ENCODE measurements around the gene PI4K2B.

DNA sequence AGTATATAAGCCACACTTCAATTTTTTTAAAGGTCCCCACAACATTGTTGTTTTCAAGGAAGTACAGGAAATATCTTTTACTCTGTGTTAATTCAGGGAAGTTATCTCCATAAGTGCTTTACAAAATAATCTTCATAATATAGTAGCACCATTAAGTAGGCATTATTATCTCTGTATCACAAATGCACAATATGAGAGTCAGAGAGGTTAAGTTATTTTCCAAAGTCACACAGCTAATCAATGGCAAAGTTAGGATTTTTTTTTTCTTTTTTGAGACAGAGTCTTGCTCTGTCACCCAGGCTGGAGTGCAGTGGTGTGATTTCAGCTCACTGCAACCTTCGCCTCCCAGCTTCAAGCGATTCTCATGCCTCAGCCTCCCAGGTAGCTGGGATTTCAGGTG is 35.1 kb upstream of the PI4K2B start:
- TF ChIP-seq, protein P1, sequence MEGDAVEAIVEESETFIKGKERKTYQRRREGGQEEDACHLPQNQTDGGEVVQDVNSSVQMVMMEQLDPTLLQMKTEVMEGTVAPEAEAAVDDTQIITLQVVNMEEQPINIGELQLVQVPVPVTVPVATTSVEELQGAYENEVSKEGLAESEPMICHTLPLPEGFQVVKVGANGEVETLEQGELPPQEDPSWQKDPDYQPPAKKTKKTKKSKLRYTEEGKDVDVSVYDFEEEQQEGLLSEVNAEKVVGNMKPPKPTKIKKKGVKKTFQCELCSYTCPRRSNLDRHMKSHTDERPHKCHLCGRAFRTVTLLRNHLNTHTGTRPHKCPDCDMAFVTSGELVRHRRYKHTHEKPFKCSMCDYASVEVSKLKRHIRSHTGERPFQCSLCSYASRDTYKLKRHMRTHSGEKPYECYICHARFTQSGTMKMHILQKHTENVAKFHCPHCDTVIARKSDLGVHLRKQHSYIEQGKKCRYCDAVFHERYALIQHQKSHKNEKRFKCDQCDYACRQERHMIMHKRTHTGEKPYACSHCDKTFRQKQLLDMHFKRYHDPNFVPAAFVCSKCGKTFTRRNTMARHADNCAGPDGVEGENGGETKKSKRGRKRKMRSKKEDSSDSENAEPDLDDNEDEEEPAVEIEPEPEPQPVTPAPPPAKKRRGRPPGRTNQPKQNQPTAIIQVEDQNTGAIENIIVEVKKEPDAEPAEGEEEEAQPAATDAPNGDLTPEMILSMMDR (conservative IDR thresholded peaks at IDR 0.05; ENCODE audit: low read depth in 2 of 2) = no peak
- TF ChIP-seq EZH2phosphoT487 (IDR thresholded peaks at IDR 0.05; ENCODE audit: unreplicated experiment) = no peak
- no peak for TF ChIP-seq STAT1 (IDR thresholded peaks at IDR 0.05; ENCODE audit: unreplicated experiment)
- no peak for TF ChIP-seq EZH2 (IDR thresholded peaks at IDR 0.05; ENCODE audit: low read depth, unreplicated experiment)
- no peak for TF ChIP-seq CREB1 (CRISPR knock-in tag; IDR thresholded peaks at IDR 0.05; ENCODE audit: low read depth)
- TF ChIP-seq POLR2AphosphoS5 (IDR thresholded peaks at IDR 0.05; ENCODE audit: low read depth) = no peak
